GDM1 (cell line): ENCODE measurements around the gene OR56A4.

Experiments used
- DNase-seq: peaks from one replicate; lab custom pipeline; 2025; lab: John Stamatoyannopoulos, UW

Gene OR56A4, protein sequence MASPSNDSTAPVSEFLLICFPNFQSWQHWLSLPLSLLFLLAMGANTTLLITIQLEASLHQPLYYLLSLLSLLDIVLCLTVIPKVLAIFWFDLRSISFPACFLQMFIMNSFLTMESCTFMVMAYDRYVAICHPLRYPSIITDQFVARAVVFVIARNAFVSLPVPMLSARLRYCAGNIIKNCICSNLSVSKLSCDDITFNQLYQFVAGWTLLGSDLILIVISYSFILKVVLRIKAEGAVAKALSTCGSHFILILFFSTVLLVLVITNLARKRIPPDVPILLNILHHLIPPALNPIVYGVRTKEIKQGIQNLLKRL

GRCh38 chr11:6006846-6007245 lies at the start of gene OR56A4:
Gene OR56A4 (minus strand): TSS chr11:6006946. CDS start chr11:6002992, 3,954 bp downstream.
- no peak for DNase-seq

DNA sequence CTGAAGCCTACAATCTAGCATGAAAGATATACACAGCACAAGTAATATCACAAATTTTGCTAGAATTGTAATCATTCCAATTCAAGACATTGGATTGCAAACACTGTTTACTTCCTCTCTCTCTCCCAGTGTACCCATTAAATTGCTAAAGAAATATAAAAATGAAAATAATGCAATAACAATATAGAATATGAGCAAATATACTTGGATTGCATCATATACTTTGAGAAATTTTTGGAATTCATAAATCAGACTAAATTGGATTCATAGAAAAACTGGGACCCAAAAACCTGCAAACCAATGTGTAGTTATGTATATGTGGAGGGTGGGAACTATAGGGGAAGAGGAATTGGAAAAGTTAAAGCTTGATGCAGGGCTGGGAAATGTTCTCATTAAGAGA lies 48.8 kb upstream of the OR56A4 start:
- DNase-seq, result no peak

GRCh38 chr11:6052374-6052773 lies 45.6 kb upstream of the OR56A4 start:
- no peak for DNase-seq

DNA sequence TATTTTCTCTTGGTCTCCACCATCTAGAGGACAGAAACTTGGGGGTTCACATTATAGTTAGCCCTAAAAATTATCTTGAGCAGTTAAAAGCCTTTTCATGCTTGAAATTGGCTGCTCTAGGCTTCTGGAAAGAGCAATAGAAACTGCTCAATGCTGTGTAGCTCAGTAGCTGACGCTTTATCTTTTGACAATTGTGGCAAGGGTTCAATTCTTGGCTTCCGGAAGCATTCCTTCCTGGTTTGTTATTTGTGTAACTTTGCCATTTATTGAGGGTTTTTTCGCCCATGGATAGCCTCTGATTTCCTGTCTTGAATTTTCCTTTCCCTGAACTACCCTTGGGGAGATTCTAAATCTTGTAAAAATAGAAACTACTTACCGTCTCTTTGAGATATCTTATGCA lies 34.1 kb upstream of the OR56A4 start:
- no peak for DNase-seq

GRCh38 chr11:6030708-6031405 lies 24.1 kb upstream of the OR56A4 start, which contains the start of gene OR56A1:
Gene OR56A1 (minus strand): TSS chr11:6030758. CDS start chr11:6027692, 3,066 bp downstream.
- no peak for DNase-seq

DNA sequence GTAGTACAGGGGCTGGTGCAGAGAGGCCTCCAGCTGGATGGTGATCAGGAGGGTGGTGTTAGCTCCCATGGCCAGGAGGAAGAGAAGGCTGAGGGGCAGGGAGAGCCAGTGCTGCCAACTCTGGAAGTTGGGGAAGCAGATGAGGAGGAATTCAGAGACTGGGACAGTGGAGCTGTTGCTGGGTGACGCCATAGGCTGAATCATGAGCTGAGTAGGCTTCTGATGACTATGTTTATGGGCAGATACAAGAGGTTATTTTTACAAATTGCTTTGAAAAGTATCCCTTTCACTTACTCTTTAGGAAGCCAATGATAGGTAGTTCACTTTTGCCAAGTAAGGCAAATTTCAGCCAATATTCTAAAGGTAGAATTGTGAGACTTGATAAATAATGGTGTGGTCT lies 20.8 kb upstream of the OR56A4 start:
- DNase-seq, result no peak

DNA sequence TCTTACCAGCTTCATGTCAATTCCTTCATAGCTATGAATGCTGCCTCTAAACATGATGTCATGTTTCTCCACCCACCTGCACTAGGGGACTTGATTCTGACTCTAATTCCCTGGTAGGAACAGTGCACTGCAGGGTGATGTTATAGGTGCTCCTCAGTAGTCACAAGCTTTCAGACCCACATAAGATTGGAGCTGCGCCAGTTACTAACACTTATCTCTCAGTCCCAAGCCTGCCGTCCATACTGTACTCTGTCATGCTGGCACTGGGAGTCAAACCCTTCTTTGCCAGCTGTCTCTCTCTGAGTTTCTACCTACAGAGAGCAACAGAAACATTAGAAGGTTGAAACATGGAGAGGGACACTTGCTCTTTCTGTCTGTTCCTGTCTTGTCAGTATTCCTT lies 18.3 kb upstream of the OR56A4 start:
- DNase-seq, result no peak

GRCh38 chr11:6022956-6023355 lies 16.2 kb upstream of the OR56A4 start:
- peak; percentile 0 for DNase-seq

GRCh38 chr11:6013042-6013441 lies 6.3 kb upstream of the OR56A4 start:
- no peak for DNase-seq

GRCh38 chr11:6012035-6012668 lies 5.4 kb upstream of the OR56A4 start:
- no peak for DNase-seq

DNA sequence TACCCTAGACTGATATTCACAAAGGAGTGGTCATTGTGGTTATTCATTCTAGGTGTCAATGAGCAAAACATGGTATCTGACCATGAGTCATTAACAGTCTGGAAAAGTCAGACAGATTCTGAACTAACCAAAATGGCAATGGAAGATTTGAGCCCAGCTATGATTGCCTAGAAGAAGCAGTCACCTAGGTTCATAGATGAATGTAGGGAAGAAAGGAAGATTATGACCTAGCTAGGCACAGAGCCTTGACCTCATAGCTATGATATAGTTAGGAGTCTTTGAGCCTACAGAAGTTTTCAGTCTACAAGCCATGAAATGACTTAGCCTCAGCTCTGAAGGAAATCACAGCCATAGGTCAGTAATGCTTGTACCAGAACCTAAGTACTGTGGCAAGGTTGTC lies 351 bp downstream of the OR56A4 start:
- DNase-seq, result no peak

GRCh38 chr11:6002202-6002699 lies 4.5 kb downstream of the OR56A4 start:
- no peak for DNase-seq

DNA sequence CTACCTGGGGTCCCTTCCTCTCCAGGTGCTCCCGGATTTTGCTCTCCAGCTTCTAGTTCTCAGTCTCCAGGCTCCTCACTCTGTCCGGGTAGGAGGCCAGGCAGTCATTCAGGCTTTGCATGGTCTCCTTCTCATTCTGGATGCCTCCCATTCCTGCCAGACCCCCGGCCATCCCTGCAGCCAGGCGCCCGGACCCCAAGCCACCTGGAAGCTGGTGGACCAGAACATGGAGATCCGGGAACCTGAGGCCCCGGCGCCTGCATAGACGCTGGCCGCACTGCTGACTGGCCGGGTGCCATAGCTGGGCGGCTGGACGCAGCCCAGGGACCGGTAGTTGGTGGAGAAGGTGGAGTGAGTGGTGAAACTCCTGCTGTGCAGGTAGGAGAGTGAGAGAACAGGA lies 12.0 kb downstream of the OR56A4 start:
- DNase-seq, result no peak

DNA sequence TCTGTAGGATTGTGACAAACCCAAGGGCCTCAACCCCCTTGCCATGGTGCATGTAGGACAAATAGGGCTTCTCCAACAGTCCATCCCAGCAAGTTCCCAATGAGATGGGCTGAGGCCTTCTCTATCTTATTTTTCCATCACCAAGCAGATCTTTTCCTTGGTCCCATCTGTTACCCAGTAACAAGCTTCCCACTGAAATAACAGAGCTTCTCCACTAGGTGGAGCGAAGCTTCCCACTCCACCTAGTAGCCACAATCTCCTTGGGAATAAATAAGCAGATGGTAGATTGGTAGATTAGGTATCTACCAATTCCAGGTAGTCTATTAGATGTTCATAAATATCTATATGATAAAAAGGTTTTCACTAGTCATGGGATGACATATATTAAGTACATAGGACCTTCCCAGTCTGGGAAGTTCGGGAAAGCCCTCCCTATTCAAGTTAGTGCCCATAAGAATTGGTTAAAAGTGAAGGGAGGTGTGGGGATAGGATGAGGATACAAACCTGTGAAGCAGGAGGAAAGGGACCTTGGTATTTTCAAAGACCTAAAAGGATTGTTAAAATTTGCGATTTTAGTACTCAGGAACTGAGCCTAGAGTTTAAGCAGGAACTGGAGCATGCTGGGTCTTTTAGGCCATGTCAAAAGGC lies 14.0 kb downstream of the OR56A4 start:
- DNase-seq, result no peak

DNA sequence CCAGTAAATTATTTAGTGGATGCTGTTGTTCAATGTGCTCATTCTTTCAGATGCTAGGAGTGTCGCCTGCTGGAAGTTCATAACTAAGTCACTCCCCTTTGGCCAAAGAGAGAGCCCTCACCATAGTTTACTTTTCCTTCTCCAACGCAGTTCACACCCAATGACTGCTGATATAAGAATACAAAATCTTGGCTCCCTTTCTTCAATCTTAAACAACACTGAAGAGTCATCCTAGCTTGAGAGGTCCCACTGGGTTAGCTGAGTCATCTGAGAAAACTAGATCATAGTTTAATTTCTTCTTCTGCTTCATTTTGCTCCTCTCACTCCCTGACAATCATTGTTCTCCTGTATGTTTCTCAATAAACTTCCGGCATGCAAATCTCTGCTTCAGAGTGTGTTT lies 14.6 kb downstream of the OR56A4 start:
- no peak for DNase-seq

- DNase-seq, result no peak
Observed at GRCh38 chr11:5989203-5989602, 17.5 kb downstream of the OR56A4 start.

DNA sequence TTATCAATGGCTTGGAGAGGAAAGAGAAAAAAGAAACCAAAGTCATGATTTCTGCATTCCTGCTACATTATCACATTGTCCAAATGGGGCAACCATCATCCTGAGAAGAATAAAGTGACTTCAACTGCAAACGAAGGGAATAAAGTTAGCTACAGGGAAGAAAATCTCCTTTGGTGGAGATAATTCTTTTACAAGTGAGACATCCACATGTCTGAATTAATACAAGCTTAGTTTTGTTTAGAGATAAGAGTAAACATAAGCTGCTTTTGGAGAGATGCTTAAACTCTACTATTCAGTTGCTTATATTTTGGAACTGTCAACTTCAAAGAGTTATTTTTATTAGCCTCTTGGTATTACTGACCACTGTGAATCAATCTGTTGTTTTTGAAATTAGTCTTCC lies 19.9 kb downstream of the OR56A4 start, which contains the start of gene OR52L1:
Gene OR52L1 (minus strand): TSS at position 101 of the 400 bp plus-strand sequence. CDS start 55 bp downstream, at position 46.
- no peak for DNase-seq

- no peak for DNase-seq
Observed at GRCh38 chr11:5983443-5983842, 23.3 kb downstream of the OR56A4 start.

- DNase-seq, result no peak
Observed at GRCh38 chr11:5973530-5973929, 33.2 kb downstream of the OR56A4 start.

DNA sequence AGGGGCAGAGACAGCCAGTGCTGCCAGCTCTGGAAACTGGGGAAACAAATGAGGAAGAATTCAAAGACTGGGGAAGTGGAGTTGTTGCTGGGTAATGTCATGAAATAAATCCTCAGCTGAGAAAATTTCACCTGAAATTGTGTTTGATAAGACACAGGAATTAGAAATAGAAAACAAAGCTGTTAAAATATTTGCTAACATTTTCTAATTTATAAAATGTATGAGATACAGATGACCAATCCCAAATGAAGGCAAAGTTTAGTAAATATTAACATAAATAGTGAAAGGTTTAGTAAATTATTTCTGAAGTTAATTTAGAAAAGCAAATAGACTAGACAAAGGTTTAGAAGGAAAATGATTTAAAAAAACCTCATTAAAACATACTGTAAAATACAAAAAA lies 38.4 kb downstream of the OR56A4 start, which contains the start of gene OR56A5:
Gene OR56A5 (minus strand): TSS at position 101 of the 400 bp plus-strand sequence. CDS start 0 bp downstream, at position 101.
- DNase-seq, result no peak

GRCh38 chr11:5967708-5968107 lies 39.0 kb downstream of the OR56A4 start:
- no peak for DNase-seq

- DNase-seq, result no peak
Observed at GRCh38 chr11:5966958-5967357, 39.8 kb downstream of the OR56A4 start.
